GM21447 (cell line): ENCODE data around the gene TRPM3.

Experiments used
- ATAC-seq: cut with Tn5 transposase; IDR thresholded peaks from one replicate; pipeline ENCODE4 v1.9.1; 2021; ENCODE audit not compliant: unreplicated experiment

The TRPM3 gene

GRCh38 chr9:70535546-70536323 lies 585.7 kb downstream of the TRPM3 start:
- no peak for ATAC-seq

DNA sequence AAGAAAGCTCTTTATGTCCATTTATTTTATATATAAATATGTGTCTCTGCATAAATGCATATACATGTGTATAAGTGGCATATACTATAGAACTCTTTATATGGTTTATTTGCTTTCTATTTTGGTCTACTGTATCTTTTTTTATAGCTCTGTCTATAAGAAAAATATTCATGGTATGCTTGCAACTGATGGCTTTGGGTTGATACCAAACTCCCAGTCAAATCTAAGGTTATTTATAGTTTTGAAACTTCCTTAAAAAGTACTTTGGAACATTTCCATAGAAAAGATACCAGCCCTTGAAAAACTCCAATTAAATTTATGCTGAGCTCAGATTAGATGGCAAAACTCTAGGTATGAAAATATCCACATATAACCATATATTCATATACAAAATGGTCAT lies 587.0 kb downstream of the TRPM3 start:
- no peak for ATAC-seq

- no peak for ATAC-seq
Observed at GRCh38 chr9:70534061-70534460, 587.4 kb downstream of the TRPM3 start.

DNA sequence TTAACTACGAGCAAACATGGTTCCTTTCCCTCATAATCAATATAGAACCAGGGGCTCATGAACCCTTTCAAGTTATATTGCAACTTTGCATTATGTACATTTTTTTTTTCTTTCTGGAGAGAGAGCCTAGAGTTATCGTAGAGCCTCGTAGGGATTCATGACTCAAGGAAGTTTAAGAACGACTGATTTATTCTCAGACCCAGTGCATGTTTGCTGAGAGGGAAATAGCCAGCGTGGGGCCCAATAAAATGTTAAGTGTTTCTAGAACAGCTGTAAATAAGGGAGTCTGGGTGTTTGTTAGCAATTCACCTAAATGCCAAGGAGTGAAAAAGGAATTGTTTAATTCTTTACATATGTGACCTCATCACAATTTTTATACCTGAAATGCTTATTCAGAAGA lies 587.9 kb downstream of the TRPM3 start:
- no peak for ATAC-seq

GRCh38 chr9:70532716-70533115 lies 588.7 kb downstream of the TRPM3 start:
- ATAC-seq, result no peak

GRCh38 chr9:70531311-70531710 lies 590.1 kb downstream of the TRPM3 start:
- ATAC-seq, result no peak

DNA sequence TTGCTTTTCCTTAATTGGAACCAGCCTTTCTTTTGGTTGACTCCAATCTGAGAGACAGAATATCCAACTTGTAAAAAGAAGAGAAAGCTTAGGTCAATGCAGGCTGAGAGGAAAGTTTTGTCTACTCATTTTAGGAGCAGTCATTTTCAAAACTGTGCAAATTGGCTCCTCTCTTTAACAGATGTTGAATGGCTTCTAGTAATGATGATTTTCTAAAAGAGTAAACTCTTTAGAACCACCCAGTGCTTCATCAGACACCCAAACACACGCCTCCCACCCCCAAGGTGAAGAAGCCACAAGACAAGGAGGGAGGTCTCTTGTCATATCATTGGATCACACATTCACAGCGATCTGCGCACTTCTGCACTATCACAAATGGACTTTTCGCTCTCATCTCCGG lies 590.7 kb downstream of the TRPM3 start:
- ATAC-seq, result no peak

DNA sequence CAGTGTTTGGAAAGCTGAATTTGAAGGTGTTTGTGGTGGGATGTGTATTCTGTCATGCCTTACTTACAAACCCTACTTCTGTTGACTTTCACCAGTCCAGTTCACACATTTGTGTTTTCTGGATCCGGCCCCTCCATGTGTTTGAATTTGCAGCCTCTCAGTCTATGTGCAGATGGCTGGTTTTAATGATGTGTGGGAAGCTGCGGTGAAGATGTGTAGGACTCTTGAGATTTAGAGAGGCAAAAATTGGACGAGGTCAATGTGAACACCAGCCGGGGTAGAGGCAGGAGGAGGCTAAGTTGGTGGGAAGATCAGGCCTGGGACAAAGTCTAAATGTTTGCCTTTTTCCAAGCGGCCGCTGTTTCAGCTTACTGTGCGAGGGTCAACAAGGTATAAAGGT lies 591.6 kb downstream of the TRPM3 start:
- ATAC-seq, result no peak

DNA sequence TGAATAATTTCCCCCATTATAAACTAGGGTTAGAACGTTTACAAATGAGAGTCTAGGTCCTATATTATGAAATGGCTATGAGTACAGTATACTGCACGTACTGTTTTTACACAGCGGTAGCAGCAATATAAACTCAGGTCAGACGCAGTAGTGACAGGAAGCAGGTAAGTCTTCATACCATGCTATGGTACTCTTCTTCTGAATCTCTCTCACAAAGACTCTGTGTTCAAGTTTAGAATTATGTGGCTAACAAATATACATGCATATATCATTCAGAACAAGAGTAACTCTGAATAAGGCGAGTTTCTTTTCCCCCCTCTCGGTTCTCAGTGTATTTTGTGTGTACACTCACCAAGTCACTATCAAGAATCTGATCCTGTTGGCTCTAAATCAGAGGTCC lies 592.0 kb downstream of the TRPM3 start:
- no peak for ATAC-seq

DNA sequence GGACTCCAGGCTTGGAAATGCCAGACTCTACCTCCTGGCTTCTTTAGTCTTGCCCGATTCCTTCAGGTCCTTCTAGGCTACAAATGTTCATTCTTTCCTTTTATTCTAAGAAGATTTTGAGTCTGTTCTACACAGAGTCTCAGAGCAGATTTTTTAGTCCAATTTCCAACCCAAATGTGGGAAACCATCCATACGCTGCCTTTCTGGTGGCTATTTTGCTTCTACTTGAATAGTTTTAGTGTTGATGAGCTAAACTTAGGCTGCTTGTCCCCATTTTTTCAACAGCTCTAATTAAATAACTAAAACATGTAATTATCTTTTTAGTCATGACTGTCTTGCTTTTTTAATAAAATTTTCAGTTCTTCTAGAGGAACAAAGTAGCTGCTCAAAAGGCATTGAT lies 594.5 kb downstream of the TRPM3 start:
- no peak for ATAC-seq

GRCh38 chr9:70525519-70525918 lies 595.9 kb downstream of the TRPM3 start:
- no peak for ATAC-seq

GRCh38 chr9:70519912-70520724 lies 601.3 kb downstream of the TRPM3 start:
- peak; percentile 74 for ATAC-seq

GRCh38 chr9:70517926-70518610 lies 603.4 kb downstream of the TRPM3 start:
- no peak for ATAC-seq

DNA sequence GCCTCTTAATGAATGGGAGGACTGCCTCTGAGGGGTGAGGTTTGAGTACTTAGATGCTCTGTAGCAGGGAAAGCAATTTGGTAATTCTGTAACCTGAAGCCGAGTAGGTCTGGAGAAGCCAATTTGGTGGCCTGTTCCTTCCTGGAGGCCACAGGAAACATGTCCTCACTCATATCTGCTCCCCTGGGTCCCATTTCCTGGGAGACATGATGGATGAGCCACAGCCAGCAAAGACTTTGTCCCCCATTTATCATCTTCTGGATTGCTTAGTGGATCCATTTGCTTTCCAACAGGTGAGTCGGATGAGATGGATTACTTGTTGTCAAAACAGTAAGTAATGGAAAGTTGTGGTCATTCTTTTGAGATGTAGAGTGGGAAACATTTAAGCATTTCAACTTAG lies 607.1 kb downstream of the TRPM3 start:
- no peak for ATAC-seq

- ATAC-seq, result no peak
Observed at GRCh38 chr9:70511858-70512257, 609.6 kb downstream of the TRPM3 start.

DNA sequence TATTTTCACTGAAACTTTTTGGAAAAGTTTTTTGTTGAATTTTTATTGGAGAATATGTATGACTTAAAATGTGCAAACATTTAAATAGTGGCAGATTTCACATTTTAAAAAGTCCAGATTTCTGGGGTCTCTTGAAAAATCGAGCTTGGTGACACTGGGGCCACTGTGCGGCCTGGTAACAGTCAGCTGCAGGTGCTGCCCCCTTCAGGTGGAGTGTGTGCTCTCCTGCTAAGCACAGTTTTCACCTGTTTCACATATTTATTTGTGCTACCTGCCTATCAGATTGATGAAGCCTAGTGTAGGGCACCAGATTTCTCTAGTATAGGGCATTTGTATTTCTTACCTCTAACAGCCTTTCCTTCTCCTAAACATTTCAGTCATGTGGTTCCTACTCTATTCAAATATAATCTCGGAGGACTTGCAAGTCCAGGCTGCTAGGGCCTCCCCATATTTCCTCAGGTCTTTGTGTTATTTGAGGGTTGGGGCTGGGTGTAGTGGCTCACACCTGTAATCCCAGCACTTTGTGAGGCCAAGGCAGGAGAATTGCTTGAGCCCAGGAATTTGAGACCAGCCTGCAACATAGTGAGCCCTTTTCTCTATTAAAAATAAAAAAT lies 611.2 kb downstream of the TRPM3 start:
- no peak for ATAC-seq

- ATAC-seq, result no peak
Observed at GRCh38 chr9:70506159-70506558, 615.3 kb downstream of the TRPM3 start.

DNA sequence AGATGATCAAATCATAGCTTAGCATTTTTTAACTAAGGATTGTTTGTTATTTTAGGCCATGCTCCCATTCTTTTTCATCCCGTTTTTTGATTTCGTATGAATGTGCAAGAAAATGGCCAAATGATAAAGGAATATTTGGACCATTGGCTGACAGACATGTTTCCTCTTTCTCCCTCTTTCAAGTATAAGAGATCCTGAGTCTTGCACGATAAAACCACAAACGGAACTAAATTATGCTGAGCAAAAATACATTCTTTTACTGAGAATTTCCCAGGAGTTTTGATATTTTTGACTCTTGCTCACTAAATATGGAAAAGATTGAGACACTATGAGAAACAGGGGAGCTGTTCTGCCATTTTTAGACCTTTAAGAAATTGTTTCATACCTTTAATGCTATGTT lies 616.6 kb downstream of the TRPM3 start:
- ATAC-seq, result no peak

- ATAC-seq, result no peak
Observed at GRCh38 chr9:70502690-70503089, 618.7 kb downstream of the TRPM3 start.

GRCh38 chr9:70500793-70501192 lies 620.6 kb downstream of the TRPM3 start:
- no peak for ATAC-seq

DNA sequence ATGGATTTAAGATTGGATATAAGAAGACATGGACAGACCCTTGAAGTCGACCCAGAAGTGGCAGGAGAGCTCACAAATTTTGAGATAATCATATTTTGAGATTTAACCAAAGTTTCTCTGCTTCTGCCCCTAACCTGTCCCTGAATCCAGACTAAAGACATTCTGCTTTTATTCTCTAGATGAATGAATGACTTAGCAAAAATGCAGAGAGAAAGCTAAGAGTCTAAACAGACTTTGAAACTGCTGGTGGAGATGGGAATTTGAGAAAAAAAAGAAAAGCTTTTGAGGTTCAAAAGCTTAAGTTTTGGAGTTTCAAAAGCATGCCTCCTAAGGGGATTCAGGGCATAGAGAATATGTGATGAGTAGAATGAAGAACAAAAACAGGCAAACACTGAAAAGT lies 621.8 kb downstream of the TRPM3 start:
- no peak for ATAC-seq
